ENCODE data around the gene LRRC73. TPM values are rescaled to one million over a fixed set of nuclear protein-coding genes. Genes with fewer than 3 reads are reported as not detected.
"Not testable (repeated sequence)": the region's sequence is repeated elsewhere in the genome, so short reads cannot be mapped to it uniquely, and the experiment has no call there.

Gene LRRC73
- total RNA-seq, 1 donor from 2014 or later = 1.0 TPM

- no peak for ATAC-seq
- DNase-seq = no peak
- intact Hi-C loops (cut with micrococcal nuclease) = no loop called here
These were observed 40.2 kb downstream of the LRRC73 start for GRCh38 chr6:43469947-43470346.

- ATAC-seq (peak; percentile 90), DNase-seq (peak; percentile 63)
- intact Hi-C loops (cut with micrococcal nuclease) = no loop called here
These were observed 41.1 kb downstream of the LRRC73 start for GRCh38 chr6:43468748-43469681.

GRCh38 chr6:43468240-43468639 is 41.9 kb downstream of the LRRC73 start:
- intact Hi-C loops (cut with micrococcal nuclease) = no loop called here
- DNase-seq (no peak), ATAC-seq (peak; percentile 62)

- ATAC-seq (peak; percentile 66), DNase-seq (peak; percentile 46)
- intact Hi-C loops (cut with micrococcal nuclease) = no loop called here
These were observed 42.4 kb downstream of the LRRC73 start for GRCh38 chr6:43467752-43468151.

GRCh38 chr6:43467265-43467664 is 42.9 kb downstream of the LRRC73 start:
- ATAC-seq; DNase-seq; intact Hi-C loops (cut with micrococcal nuclease): not testable (repeated sequence)

DNA sequence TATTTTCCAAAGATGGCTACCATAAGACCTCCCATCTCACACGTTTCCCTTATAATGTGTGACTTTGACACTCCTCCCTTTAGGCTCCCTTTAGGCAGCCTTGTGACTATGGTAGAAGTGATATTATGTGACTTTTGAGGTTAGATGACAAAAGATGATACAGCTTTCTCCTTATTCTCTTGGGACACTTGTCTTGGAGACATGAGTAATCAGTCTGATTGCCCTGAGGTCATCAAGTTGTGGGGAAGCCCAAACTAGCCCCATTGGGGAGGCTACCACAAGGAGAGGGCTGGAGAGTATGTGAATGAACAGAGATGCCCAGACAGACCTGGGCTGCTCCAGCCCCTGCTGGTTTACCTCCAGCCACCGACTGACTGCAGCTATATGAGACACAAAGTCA is 44.2 kb downstream of the LRRC73 start:
- ATAC-seq (no peak), DNase-seq (no peak)
- intact Hi-C loops (cut with micrococcal nuclease) = no loop called here

DNA sequence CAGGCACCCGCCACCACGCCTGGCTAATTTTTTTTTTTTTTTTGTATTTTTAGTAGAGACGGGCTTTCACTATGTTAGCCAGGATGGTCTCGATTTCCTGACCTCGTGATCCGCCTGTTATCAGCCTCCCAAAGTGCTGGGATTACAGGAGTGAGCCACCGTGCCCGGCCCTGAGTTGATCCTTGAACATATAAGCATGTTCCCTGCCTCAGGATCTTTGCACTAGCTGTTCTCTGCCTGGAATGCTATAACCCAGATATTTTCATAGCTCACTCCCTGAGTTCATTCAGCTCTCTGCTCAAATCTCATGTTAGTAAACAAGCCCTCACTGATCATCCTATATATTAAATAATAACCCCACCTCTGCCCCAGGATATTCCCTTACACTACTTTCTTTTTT is 45.8 kb downstream of the LRRC73 start:
- DNase-seq (no peak), ATAC-seq (no peak)
- intact Hi-C loops (cut with micrococcal nuclease) = loop anchor here (5.0 kb wide), 1 partner anchor 33 kb away; no protein-coding TSS in a partner anchor

DNA sequence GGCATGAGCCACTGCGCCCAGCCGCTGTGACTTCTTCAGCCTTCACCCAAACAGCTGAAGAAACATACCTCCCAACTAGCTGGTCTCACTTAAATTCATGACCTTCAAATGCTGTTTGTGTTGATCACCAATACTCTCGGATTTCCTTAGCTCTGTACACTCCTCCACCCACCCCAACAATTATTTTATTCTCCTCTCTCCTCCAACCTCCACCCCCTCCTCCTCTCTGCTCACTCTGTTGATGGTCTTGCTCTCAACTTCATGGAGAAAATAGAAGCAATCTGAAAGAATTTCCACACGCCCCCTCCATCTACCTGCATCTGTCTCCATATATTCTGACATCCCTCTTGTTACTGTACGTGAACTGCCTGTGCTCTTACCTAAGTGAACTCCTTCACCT is 48.2 kb downstream of the LRRC73 start:
- DNase-seq = no peak
- intact Hi-C loops (cut with micrococcal nuclease) = loop anchor here (5.0 kb wide), 1 partner anchor 35 kb away; no protein-coding TSS in a partner anchor
- ATAC-seq = no peak

- intact Hi-C loops (cut with micrococcal nuclease) = loop anchor here (5.0 kb wide), 1 partner anchor 37 kb away; no protein-coding TSS in a partner anchor
- no peak for ATAC-seq
- DNase-seq = no peak
These were observed 50.1 kb downstream of the LRRC73 start for GRCh38 chr6:43460032-43460431.

- ATAC-seq = no peak
- no peak for DNase-seq
- intact Hi-C loops (cut with micrococcal nuclease) = no loop called here
These were observed 50.6 kb downstream of the LRRC73 start for GRCh38 chr6:43459535-43459934.

GRCh38 chr6:43458154-43458553 is 52.0 kb downstream of the LRRC73 start:
- ATAC-seq; intact Hi-C loops (cut with micrococcal nuclease); DNase-seq: not testable (repeated sequence)

DNA sequence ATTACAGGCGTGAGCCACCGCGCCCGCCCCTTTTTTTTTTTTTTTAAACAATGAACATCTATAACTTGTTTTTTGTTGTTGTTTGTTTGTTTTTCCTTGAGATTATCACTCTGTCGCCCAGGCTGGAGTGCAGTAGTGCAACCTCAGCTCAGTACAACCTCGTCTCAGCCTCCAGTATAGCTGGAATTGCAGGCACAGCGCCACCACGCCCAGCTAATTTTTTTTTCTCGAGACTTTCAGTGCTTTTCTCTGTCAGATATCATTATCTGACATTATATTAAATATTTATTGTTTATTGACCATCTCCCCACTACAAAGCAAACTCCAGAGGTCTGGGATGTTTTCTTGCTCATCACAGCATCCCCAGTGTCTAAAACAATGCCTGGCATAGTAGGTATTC is 52.5 kb downstream of the LRRC73 start:
- no peak for ATAC-seq
- intact Hi-C loops (cut with micrococcal nuclease) = no loop called here
- no peak for DNase-seq

Other genes starting within 250 kb of the LRRC73 start
- not detected for gene SLC22A7, start 212.1 kb downstream of the LRRC73 start, total RNA-seq
- gene CRIP3, start 201.5 kb downstream of the LRRC73 start, total RNA-seq = 6.6 TPM
- 12.4 TPM for gene ZNF318, start 140.7 kb downstream of the LRRC73 start, total RNA-seq
- gene ABCC10, start 82.8 kb downstream of the LRRC73 start, total RNA-seq = 11.5 TPM
- 1.2 TPM for gene DLK2, start 54.8 kb downstream of the LRRC73 start, total RNA-seq
- gene TJAP1, start 32.8 kb downstream of the LRRC73 start, total RNA-seq = 23.2 TPM
- gene YIPF3, start 6.6 kb upstream of the LRRC73 start, total RNA-seq = 63.0 TPM
- gene POLR1C, start 6.7 kb upstream of the LRRC73 start, total RNA-seq = 16.9 TPM
- gene XPO5, start 65.7 kb upstream of the LRRC73 start, total RNA-seq = 13.1 TPM
- gene POLH, start 65.8 kb upstream of the LRRC73 start, total RNA-seq = 8.7 TPM
- gene GTPBP2, start 118.9 kb upstream of the LRRC73 start, total RNA-seq = 23.6 TPM
- 28.3 TPM for gene MAD2L1BP, start 125.5 kb upstream of the LRRC73 start, total RNA-seq
- 0.15 TPM for gene RSPH9, start 134.7 kb upstream of the LRRC73 start, total RNA-seq
- 46.0 TPM for gene MRPS18A, start 177.4 kb upstream of the LRRC73 start, total RNA-seq